ENCODE measurements around the gene B3GAT3. TPM values are rescaled to one million over a fixed set of nuclear protein-coding genes. Genes with fewer than 3 reads are reported as not detected.
"Not testable (repeated sequence)": the region's sequence is repeated elsewhere in the genome, so short reads cannot be mapped to it uniquely, and the experiment has no call there.

B3GAT3 gene
- total RNA-seq (2014; rRNA removed; shearing (Covaris generic)), result 63.1 and 82.8 TPM in 2 replicates

DNA sequence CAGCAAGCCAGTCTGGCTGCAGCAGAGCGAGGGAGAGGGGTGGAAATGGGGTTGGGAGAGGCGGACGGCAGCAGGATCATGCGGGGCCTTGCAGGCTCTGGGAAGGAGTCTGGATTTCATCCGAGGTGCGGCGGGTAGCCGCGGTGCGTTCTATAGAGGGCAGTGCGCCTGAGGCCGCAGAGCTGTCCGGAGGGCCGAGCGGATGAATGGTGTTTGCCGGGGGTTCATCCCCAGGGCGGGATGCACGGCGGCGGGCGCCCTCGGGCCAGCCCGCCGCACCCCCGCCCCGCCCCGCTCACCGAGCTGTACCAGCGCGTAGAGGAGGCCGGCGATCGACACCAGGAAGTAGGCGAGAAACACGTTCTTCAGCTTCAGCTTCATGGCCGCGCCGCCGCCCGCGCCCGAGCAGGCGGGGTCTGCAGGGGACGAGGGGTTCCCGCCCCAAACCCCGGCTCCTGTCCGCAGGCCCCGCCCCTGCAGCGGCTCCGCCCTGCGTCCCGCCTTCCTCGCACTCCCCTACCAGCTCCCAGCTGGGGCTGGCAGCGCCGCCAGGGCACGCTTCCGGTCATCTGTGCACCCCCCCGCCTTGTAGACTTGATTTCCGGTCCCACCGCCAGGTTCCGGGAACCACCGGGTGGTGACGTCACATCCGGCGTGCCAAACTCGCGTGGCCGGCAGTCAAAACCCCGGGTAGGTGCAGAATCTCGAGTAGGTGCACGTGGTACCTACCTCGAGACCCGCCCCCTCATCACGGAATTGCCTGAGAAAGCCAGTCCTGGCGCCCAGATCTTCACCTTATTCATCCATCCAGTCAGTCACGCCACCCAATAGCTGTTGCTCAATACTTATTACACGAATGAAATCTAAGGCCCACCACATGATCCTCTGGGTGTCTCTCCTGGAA lies at the start of gene B3GAT3:
TSS of gene B3GAT3 (minus strand) at position 420 of the 904 bp plus-strand sequence. CDS start at position 381, 39 bp downstream.
- DNase-seq (ENCODE audit: low spot score), result peak; percentile 100

DNA sequence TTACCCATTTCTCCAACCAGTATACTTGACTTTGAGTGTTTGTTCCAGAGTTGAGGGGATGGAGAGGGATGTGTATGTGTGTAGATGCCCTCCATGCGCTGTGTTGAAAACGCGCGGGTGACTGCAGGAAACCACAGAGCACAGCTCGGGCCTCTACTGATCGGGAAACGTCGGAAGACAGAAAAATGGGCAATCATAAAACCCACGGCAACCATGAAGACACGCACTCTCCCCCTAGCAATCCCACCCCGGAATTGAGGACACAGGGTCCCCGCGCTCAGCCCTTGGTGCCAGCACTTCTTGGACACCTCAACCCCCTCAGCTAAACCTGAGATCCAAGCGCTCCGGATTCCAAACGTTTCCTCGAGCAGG lies 49.4 kb upstream of the B3GAT3 start:
- DNase-seq (ENCODE audit: low spot score), result no peak

- DNase-seq (ENCODE audit: low spot score), result peak; percentile 69
Measured at GRCh38 chr11:62669420-62670161, 47.8 kb upstream of the B3GAT3 start.

DNA sequence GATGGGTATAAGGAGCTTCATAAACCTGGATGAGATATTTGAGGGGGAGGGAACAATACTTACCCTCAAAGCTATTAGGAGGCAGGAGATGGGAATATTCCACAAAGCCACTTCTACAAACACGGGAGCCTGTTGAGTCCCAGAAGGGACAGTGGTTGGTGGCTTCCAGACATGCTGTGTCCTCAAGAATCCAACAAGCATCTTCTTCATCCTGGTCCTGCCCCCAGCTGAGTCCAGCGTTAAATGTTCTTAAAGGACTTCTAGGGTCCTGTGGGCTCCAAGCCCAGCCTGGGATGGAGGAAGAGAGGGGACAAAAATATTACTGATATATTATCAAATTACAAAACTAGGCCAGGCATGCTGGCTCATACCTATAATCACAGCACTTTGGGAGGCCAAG lies 45.7 kb upstream of the B3GAT3 start:
- no peak for DNase-seq (ENCODE audit: low spot score)

GRCh38 chr11:62666259-62666926 lies 44.6 kb upstream of the B3GAT3 start:
- DNase-seq (ENCODE audit: low spot score), result no peak

- peak; percentile 73 for DNase-seq (ENCODE audit: low spot score)
Measured at GRCh38 chr11:62665599-62666258, 43.9 kb upstream of the B3GAT3 start.

GRCh38 chr11:62665075-62665598 lies 43.4 kb upstream of the B3GAT3 start, which contains the start of the genes C11orf98 and CSKMT:
C11orf98 (minus strand) TSS chr11:62665210; CDS start chr11:62665169, 41 bp downstream.
CSKMT (plus strand) TSS chr11:62665312; CDS start chr11:62665880, 568 bp downstream.
- peak; percentile 95 for DNase-seq (ENCODE audit: low spot score)

GRCh38 chr11:62664405-62665074 lies 42.8 kb upstream of the B3GAT3 start:
- peak; percentile 78 for DNase-seq (ENCODE audit: low spot score)

GRCh38 chr11:62656796-62657429 lies 35.1 kb upstream of the B3GAT3 start:
- no peak for DNase-seq (ENCODE audit: low spot score)

DNA sequence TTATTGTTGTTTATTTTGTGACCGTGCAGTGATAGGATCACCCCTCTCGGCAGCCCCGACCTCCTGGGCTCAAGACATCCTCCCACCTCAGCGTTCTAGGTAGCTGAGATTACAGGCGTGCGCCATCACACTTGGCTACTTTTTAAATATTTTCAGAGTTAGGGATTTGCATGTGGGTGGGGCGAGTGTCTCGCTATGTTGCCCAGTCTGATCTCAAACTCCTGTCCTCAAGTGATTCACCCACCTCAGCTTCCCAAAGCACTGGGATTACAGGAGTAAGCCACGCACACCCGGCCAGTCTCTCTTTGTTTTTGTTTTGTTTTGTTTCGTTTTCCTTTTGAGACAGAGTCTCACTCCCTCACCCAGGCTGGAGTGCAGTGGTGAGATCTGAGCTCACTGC lies 32.5 kb upstream of the B3GAT3 start:
- no peak for DNase-seq (ENCODE audit: low spot score)

- peak; percentile 25 for DNase-seq (ENCODE audit: low spot score)
Measured at GRCh38 chr11:62652161-62653006, 30.6 kb upstream of the B3GAT3 start.

GRCh38 chr11:62650283-62650682 lies 28.5 kb upstream of the B3GAT3 start:
- not testable (repeated sequence) for DNase-seq (ENCODE audit: low spot score)

DNA sequence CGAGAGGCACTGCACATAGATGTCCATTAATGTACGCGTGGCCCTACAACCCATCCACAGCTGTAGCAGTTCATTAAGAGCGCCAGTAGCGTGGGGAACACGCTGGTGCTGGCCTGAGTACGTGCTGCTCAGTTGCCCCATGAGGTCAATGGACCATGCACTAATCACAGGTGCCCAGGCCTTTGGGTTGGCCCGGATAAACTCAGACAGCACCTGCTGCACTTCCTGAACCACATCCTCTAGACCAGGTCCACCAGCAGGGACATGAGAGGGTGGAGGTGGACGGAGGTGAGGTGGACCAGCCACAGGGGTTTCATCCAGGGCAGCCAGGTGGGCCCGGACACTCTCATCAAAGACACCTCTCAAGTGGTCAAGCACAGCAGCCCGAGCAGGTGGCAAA lies 27.7 kb upstream of the B3GAT3 start:
- no peak for DNase-seq (ENCODE audit: low spot score)

DNA sequence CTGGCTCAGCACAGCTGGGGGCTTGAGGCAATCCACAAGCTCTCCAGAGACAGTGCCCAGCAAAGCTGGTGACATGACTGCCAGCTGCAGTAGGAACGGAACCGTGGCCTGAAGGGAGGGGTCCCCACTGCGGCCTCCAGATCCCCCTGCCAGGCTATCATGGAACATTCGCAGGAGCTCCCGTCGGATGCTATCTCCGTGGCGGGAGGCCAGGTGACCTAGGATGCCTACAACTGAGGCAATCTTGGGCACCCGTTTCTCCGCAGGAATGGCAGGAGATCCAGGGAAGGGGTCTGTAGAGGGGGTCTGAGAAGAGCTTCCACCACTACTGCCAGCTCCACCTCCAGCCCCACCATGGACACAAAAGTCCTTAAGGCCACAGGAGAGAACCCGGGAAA lies 27.2 kb upstream of the B3GAT3 start:
- DNase-seq (ENCODE audit: low spot score), result no peak

- DNase-seq (ENCODE audit: low spot score), result no peak
Measured at GRCh38 chr11:62648185-62648966, 26.6 kb upstream of the B3GAT3 start.

DNA sequence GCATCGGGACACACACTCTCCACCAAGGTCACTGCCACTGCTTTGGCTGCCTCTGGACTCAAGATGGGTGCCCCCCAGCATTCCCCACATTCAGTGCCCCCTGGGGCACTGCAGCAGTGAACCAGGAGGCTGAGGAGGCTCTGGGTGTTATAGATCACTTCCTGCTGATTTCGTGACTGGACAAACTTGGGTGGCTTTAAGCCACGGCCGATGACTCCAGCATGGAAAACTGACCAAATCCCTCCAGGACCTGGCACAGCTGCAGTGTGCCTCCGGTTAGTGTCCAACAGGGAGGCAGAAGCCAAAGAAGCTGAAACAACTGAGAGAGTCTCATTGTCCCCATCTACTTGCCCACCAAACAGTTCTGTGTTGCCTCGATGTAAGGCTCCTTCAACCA lies 25.8 kb upstream of the B3GAT3 start:
- DNase-seq (ENCODE audit: low spot score), result no peak

DNA sequence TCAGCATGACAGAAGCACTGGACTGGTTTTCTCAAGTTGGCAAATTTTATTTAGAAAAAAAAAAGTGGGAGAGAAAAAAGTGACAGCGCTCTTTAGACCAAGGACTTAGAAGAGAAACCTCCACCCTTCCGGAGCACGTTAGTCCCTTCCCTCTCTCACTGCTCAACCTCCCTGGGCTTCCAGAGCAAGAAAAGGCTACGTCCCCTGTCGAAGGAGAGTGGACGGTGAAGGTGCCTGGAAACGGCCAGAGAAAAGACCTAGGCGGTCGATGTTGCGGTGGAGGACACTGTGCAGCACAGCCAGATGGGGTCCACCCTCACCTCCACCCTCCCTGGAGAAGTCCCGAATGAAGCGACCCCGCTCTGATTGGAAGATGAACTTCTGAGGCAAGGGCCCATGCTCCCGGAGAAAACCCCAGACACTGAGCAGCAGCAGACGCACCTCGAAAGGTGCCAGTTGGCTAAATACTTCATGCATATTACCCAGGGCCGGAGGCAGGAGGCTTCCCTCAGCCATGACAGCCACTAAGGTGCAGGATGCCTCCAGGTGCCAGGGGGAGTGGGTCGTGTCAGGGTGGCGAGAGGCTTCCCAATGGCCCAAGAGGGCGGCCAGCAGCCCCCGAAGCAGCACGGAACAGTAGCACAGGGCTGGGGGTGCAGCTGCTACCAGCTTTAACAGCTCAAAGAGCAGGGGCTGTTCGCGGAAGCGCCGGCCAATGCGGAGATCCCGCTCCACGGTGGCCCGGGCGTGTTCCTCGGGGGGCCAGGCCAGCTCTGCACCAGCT lies 25.2 kb upstream of the B3GAT3 start:
- no peak for DNase-seq (ENCODE audit: low spot score)
